OCI-LY7 (cell line): ENCODE data around the gene NR5A1. TPM values are rescaled to one million over a fixed set of nuclear protein-coding genes. Genes with fewer than 3 reads are reported as not detected.

Experiments
- BruUV-seq: library from RNA; stranded (reverse); fragments of 400-500 nt; replicated peaks from 2 replicates; lab custom pipeline; 2021; lab: Mats Ljungman, UMichigan
- CTCF ChIA-PET: fragments of 300-600 bp; sonication (Branson Sonifier 250); formaldehyde crosslinking; loops from one replicate; lab custom pipeline; 2022; ENCODE audit warnings: antibody characterized with exemption; ENCODE audit not compliant: unreplicated experiment; lab: Charles Lee
- POLR2A ChIA-PET: fragments of 300-600 bp; sonication (Branson Sonifier 250); formaldehyde crosslinking; loops from one replicate; lab custom pipeline; 2022; ENCODE audit warnings: antibody characterized with exemption; lab: Charles Lee
- DNase-seq: peaks from one replicate; pipeline ENCODE4 v3.0.0-alpha.2; 2015; ENCODE audit warnings: low spot score
- H2AFZ ChIP-seq: fragments of 200-600 bp; sonication (generic), shearing (Covaris generic); 2 replicates; pipeline ENCODE4 v1.6.1; 2014; ENCODE audit warnings: mild to moderate bottlenecking, antibody characterized with exemption, low read length, moderate library complexity
- H3K27ac ChIP-seq: fragments of 200-600 bp; sonication (generic); 2 replicates; pipeline ENCODE4 v1.5.1; 2014; ENCODE audit warnings: mixed run types, low read depth, mild to moderate bottlenecking, moderate library complexity, low read length, inconsistent platforms; ENCODE audit not compliant: poor library complexity, severe bottlenecking
- H3K36me3 ChIP-seq: fragments of 200-600 bp; sonication (generic); 2 replicates; pipeline ENCODE4 v1.6.1; 2014; ENCODE audit warnings: mild to moderate bottlenecking, antibody characterized with exemption, low read length, moderate library complexity, mixed read lengths; ENCODE audit not compliant: insufficient read depth
- H3K4me1 ChIP-seq: fragments of 200-600 bp; sonication (generic); 2 replicates; pipeline ENCODE4 v1.5.1; 2014; ENCODE audit warnings: mild to moderate bottlenecking, low read length; ENCODE audit not compliant: insufficient read depth, poor library complexity, severe bottlenecking
- H3K4me2 ChIP-seq: fragments of 200-600 bp; sonication (generic); 2 replicates; pipeline ENCODE4 v1.6.1; 2014; ENCODE audit warnings: mild to moderate bottlenecking, low read length
- H3K4me3 ChIP-seq: fragments of 200-600 bp; sonication (generic); 2 replicates; pipeline ENCODE4 v1.5.1; 2014; ENCODE audit warnings: mild to moderate bottlenecking, low read depth, low read length; ENCODE audit not compliant: poor library complexity, severe bottlenecking
- H3K79me2 ChIP-seq: fragments of 200-600 bp; sonication (generic); 2 replicates; pipeline ENCODE4 v1.6.1; 2016; ENCODE audit warnings: low read depth, mild to moderate bottlenecking, low read length, moderate library complexity, mixed read lengths; ENCODE audit not compliant: insufficient read depth
- H3K9me2 ChIP-seq: fragments of 200-600 bp; sonication (generic); 2 replicates; pipeline ENCODE4 v1.6.1; 2016; ENCODE audit warnings: mild to moderate bottlenecking, low read length, mixed read lengths; ENCODE audit not compliant: insufficient read depth
- H3K9me3 ChIP-seq: fragments of 200-600 bp; sonication (generic); 2 replicates; pipeline ENCODE4 v1.6.1; 2014; ENCODE audit warnings: mild to moderate bottlenecking, mixed run types, low read length, mixed read lengths
- H4K20me1 ChIP-seq: fragments of 200-600 bp; sonication (generic); 2 replicates; pipeline ENCODE4 v1.6.1; 2014; ENCODE audit warnings: mild to moderate bottlenecking, antibody characterized with exemption, low read length, moderate library complexity, mixed read lengths; ENCODE audit not compliant: insufficient read depth
- EZH2phosphoT487 ChIP-seq: fragments of 200-600 bp; sonication (generic); IDR thresholded peaks from 2 replicates; pipeline ENCODE4 v1.6.1; 2018; ENCODE audit warnings: low read depth, borderline replicate concordance, mild to moderate bottlenecking, mixed run types, antibody characterized with exemption, low read length, moderate library complexity, mixed read lengths
- intact Hi-C: fragments of 100-400 bp; cut with micrococcal nuclease; formaldehyde crosslinking; loops from one replicate; pipeline ENCODE4 v1.10.0; 2022; ENCODE audit not compliant: unreplicated experiment
- total RNA-seq, 2 experiments: library from RNA; depleted of rRNA in 1 of 2; stranded (reverse); fragments of >200 nt in 1 of 2; shearing (Covaris generic) in 1 of 2; gene quantifications; 2 replicates each; pipeline ENCODE4 v1.2.3, GENCODE V29; 2014 to 2022
- TF ChIP-seq, protein P1 (sequence below): fragments of 200-600 bp; sonication (generic); conservative IDR thresholded peaks from 2 replicates; pipeline ENCODE4 v1.5.1; 2014; ENCODE audit warnings: mild to moderate bottlenecking, antibody characterized with exemption, low read length, moderate library complexity, mixed read lengths

The NR5A1 gene
- total RNA-seq, 2 experiments from 2014 or later, result not detected

- H3K79me2 ChIP-seq, result no peaks in the 10 kb centered on the region
- no peak overlapping the region for H3K4me2 ChIP-seq
- no peaks in the 10 kb centered on the region for H3K9me2 ChIP-seq
- no peak for TF ChIP-seq EZH2phosphoT487
- TF ChIP-seq, protein P1, sequence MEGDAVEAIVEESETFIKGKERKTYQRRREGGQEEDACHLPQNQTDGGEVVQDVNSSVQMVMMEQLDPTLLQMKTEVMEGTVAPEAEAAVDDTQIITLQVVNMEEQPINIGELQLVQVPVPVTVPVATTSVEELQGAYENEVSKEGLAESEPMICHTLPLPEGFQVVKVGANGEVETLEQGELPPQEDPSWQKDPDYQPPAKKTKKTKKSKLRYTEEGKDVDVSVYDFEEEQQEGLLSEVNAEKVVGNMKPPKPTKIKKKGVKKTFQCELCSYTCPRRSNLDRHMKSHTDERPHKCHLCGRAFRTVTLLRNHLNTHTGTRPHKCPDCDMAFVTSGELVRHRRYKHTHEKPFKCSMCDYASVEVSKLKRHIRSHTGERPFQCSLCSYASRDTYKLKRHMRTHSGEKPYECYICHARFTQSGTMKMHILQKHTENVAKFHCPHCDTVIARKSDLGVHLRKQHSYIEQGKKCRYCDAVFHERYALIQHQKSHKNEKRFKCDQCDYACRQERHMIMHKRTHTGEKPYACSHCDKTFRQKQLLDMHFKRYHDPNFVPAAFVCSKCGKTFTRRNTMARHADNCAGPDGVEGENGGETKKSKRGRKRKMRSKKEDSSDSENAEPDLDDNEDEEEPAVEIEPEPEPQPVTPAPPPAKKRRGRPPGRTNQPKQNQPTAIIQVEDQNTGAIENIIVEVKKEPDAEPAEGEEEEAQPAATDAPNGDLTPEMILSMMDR, result no peak
- H2AFZ ChIP-seq, result no peak overlapping the region
- no peak for DNase-seq
- no peak overlapping the region for H3K27ac ChIP-seq
- ChIA-PET CTCF (no interaction called here), POLR2A (no interaction called here)
- H3K4me3 ChIP-seq, result no peak overlapping the region
- no peaks in the 10 kb centered on the region for H3K9me3 ChIP-seq
- H3K36me3 ChIP-seq, result no peaks in the 10 kb centered on the region
- peaks cover 6% of the 10 kb centered on the region for H3K4me1 ChIP-seq
- intact Hi-C loops, result no loop called here
- no peaks in the 10 kb centered on the region for H4K20me1 ChIP-seq
- BruUV-seq, result no TSS peak
These were observed 3.6 kb upstream of the NR5A1 start for GRCh38 chr9:124510650-124511425.

GRCh38 chr9:124507880-124508423, 753 bp upstream of the NR5A1 start:
- ChIA-PET POLR2A (no interaction called here), CTCF (no interaction called here)
- no peak for DNase-seq
- no peak overlapping the region for H2AFZ ChIP-seq
- intact Hi-C loops, result no loop called here
- no peak overlapping the region for H3K27ac ChIP-seq
- no peaks in the 10 kb centered on the region for H3K9me3 ChIP-seq
- TF ChIP-seq, protein P1, result no peak
- TF ChIP-seq EZH2phosphoT487, result no peak
- no peaks in the 10 kb centered on the region for H3K9me2 ChIP-seq
- no peak overlapping the region for H3K4me2 ChIP-seq
- H3K79me2 ChIP-seq, result no peaks in the 10 kb centered on the region
- no TSS peak for BruUV-seq
- H3K36me3 ChIP-seq, result no peaks in the 10 kb centered on the region
- H3K4me3 ChIP-seq, result no peak overlapping the region
- H3K4me1 ChIP-seq, result no peaks in the 10 kb centered on the region
- no peaks in the 10 kb centered on the region for H4K20me1 ChIP-seq

GRCh38 chr9:124506433-124506832, 766 bp downstream of the NR5A1 start:
- H3K9me2 ChIP-seq, result no peaks in the 10 kb centered on the region
- no peak overlapping the region for H3K4me2 ChIP-seq
- H3K9me3 ChIP-seq, result no peaks in the 10 kb centered on the region
- CTCF ChIA-PET, result no interaction called here
- H3K79me2 ChIP-seq, result no peaks in the 10 kb centered on the region
- no TSS peak for BruUV-seq
- H3K36me3 ChIP-seq, result no peaks in the 10 kb centered on the region
- no peak overlapping the region for H3K27ac ChIP-seq
- H3K4me3 ChIP-seq, result no peak overlapping the region
- no peak overlapping the region for H2AFZ ChIP-seq
- no peak for DNase-seq
- TF ChIP-seq, protein P1, result no peak
- TF ChIP-seq EZH2phosphoT487, result no peak
- POLR2A ChIA-PET, result no interaction called here
- H3K4me1 ChIP-seq, result no peaks in the 10 kb centered on the region
- H4K20me1 ChIP-seq, result no peaks in the 10 kb centered on the region
- intact Hi-C loops, result no loop called here
